Measurements from ENCODE around the gene COLEC11.
A peak's percentile ranks its signal among the peaks of the same experiment; 100 is the strongest.
"Not testable (repeated sequence)": the region's sequence is repeated elsewhere in the genome, so short reads cannot be mapped to it uniquely, and the experiment has no call there.

The COLEC11 gene

DNA sequence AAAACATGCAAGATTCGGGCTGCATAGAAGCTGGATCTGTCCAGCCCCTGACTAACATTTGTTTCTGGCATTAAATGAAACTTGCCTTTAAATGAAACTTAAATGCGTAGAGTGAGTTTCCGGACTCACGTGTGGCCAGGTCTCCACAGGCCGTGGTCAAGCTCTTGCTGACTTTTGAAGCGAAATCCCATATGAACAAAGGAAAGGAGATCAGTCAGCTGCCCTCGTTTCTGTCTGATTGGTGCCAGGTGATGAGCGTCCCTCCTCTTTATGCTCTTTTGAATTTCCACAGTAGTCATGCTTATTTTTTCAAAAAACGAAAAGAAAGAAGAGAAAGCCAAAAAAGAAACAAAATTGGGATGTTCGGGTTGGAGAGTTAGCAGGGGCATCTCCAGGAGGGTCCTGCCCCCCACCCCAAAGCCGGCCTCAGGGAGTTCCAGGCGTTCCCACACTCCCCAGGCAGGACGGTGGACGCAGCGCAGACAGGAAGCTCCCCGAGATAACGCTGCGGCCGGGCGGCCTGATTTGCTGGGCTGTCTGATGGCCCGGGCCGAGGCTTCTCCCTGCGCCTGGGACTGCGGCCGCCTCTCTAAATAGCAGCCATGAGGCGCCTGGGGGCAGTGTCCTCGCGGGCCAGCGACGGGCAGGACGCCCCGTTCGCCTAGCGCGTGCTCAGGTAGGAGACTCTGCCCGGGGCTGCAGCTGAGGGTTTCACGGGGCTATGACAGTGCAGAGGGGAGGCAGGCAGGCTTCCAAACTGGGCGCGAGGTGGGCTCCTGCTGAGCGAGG is at the start of gene COLEC11:
Gene COLEC11, plus strand, starts transcription at position 620 of the 789 bp plus-strand sequence. CDS start 9,229 bp downstream, outside the sequence.
- in situ Hi-C loops (cut with HindIII; ENCODE audit: low pct_unique_long_range_greater_than_20kb, low sequenced_read_pairs): no loop called here
- DNase-seq (ENCODE audit: low read depth in 1 of 2, low spot score in 1 of 2): no peak
- TF ChIP-seq JUND (IDR thresholded peaks at IDR 0.05; ENCODE audit: low read depth): no peak

DNA sequence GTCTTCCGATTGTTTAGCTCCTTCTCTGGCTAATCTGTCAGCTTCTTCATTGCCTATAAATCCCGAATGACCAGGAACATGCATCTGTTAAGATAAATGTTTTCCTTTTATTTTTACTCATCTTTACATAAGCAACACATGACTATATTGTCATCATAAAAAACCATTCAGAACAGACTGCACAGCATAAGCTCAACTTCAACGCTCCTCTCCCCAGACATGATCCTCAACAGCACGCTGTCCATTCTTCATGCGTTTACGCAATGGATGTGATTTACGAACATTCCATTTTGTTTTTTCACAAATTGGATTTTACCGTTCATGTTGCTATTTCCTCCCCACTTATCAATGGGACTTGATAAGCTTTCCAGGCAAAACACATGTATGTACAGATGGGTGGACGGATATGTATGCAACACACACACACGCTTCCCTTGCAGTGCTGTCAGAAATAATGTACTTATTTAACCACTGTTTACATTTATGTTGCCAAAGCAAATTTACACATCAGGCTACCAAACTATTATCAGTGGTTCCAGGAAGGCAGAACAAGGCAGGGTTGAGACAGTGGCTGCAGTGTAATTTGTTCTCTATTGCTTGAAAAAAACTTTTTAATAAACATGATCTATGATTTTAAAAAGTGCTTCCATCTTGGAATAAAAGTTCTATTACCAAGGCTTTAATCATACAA is 49.0 kb upstream of the COLEC11 start:
- no peak for TF ChIP-seq JUND (IDR thresholded peaks at IDR 0.05; ENCODE audit: low read depth)
- in situ Hi-C loops (cut with HindIII; ENCODE audit: low pct_unique_long_range_greater_than_20kb, low sequenced_read_pairs): no loop called here
- DNase-seq (ENCODE audit: low read depth in 1 of 2, low spot score in 1 of 2): no peak

DNA sequence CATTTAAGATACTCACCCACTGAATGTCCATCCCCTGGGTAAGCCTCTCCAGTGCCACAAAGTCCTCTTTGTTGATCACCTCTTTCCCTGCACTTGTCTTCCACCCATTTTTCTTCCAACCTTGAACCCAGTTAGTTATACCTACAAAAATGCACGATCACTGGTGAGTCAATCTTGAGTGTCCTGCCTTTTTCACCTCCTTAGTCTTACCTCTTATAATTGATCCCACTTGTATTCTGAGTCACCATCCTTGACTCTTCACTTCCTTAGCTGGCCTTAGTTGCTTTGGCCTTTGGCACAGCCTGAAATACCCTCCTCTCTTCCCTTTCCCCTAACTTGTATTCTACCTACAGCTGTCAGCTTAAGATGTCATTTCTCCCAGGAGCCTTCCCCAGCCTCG is 47.0 kb upstream of the COLEC11 start:
- no peak for TF ChIP-seq JUND (IDR thresholded peaks at IDR 0.05; ENCODE audit: low read depth)
- in situ Hi-C loops (cut with HindIII; ENCODE audit: low pct_unique_long_range_greater_than_20kb, low sequenced_read_pairs): no loop called here
- no peak for DNase-seq (ENCODE audit: low read depth in 1 of 2, low spot score in 1 of 2)

DNA sequence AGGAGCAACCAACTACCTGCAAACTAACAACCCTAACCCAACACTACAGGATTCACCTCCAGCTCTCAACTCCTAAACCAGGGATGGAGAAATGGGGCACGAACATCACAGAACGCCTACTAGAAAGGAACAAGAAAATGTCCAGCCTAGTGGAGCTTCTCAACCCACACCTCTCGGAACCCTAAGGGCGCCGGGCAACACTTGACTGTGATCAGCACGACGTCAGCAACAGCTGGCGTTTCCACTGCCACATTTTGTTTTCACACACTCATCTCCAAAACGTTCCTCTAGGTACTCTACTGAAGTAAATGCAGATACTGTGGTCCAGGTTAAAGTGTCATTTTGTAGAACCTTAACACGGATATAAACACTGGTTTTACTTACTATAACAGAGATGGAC is 41.0 kb upstream of the COLEC11 start:
- no peak for DNase-seq (ENCODE audit: low read depth in 1 of 2, low spot score in 1 of 2)
- no peak for TF ChIP-seq JUND (IDR thresholded peaks at IDR 0.05; ENCODE audit: low read depth)
- in situ Hi-C loops (cut with HindIII; ENCODE audit: low pct_unique_long_range_greater_than_20kb, low sequenced_read_pairs): no loop called here

DNA sequence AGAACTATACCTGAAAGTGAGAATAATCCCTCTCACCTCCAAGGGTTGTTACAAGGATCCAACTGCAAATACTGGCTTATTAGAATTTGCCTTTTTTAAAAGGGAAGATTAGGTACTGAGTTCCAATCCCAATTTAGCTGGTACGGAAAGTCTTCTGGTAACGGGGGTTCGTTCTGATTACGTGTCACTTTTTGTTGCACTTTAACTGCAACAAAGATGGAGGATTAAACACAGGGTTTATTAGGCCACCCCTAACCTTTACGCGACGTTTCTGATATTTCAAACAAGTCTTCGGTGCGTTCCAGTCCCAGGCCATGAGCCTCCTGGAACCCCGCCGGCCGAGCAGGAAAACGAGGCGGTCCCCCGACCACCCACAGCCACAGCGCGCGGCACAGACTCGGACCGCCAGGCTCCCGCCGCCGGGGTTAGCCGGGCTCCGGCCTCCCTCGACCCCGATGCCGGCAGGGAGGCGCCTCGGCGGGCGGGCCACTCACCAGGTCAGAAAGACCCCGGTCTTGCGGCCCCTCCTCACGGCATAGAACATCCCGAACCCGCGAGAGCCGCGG is 37.2 kb upstream of the COLEC11 start:
- in situ Hi-C loops (cut with HindIII; ENCODE audit: low pct_unique_long_range_greater_than_20kb, low sequenced_read_pairs): no loop called here
- no peak for DNase-seq (ENCODE audit: low read depth in 1 of 2, low spot score in 1 of 2)
- TF ChIP-seq JUND (IDR thresholded peaks at IDR 0.05; ENCODE audit: low read depth): no peak

DNA sequence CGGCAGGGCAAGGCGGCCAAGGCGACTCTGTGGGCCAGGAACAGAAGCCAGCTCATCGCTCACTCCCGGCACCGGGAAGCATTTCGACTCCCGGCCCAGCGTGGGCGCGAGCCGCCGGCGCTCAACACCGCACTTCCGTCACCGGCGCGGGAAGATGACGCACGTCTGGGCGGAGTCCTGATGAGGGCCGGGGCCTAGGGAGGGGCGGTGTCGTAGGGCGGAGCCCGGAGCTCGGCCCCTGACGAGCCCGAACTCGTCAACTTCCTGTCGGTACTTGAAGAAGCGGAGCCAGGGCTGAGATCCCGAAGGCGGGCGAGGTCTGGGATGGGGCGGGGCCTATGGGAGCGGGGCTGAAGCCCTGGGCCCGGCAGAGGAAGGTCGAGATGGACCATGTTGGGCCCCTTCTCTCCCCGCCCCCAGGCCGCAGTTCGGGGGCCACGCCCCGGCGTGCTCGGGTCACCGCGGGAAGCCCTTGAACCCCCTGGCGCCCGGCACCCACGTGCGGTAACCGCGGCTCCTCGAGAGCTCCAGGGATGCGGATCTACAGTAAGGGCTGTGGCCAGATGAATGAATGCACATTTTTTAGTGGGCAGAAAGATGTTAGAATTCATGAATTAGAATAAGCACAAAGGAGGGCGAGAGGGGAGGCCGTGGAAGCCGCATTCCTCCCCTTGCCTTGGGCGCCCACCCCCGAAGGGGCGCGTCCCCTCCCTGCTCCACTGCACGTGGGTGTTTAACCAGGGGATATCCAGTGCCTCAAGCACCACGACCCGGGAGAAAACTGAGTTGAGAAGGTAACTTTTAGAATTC is 36.5 kb upstream of the COLEC11 start, which contains the start of gene RNASEH1:
Gene RNASEH1, minus strand, starts transcription at position 129 of the 810 bp plus-strand sequence. Its CDS starts 73 bp downstream, at position 56.
- peak; percentile 97 to 98 for DNase-seq (ENCODE audit: low read depth in 1 of 2, low spot score in 1 of 2)
- in situ Hi-C loops (cut with HindIII; ENCODE audit: low pct_unique_long_range_greater_than_20kb, low sequenced_read_pairs): no loop called here
- no peak for TF ChIP-seq JUND (IDR thresholded peaks at IDR 0.05; ENCODE audit: low read depth)

DNA sequence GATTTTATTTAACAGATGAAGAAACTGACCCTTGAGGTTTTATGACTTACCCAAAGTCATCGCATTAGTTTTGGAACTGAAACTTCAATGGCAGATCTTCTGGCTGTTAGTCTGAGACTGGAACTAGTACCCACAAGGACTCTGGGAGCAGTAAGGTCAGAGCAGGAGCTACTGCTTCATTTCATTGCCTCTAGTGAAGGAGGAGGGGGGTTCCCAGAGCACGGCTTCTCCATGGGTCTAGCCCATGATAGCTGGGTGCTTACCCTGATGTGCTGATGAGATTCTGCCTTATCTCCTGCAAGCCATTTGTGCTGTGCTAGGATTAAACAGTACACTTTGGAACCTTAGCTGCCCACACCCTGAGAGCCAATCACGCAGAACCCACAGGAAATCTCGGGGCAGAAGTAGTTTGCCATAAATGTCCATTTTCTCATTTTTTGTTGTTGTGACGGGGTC is 31.4 kb upstream of the COLEC11 start:
- DNase-seq (ENCODE audit: low read depth in 1 of 2, low spot score in 1 of 2): no peak
- TF ChIP-seq JUND (IDR thresholded peaks at IDR 0.05; ENCODE audit: low read depth): no peak
- in situ Hi-C loops (cut with HindIII; ENCODE audit: low pct_unique_long_range_greater_than_20kb, low sequenced_read_pairs): no loop called here

DNA sequence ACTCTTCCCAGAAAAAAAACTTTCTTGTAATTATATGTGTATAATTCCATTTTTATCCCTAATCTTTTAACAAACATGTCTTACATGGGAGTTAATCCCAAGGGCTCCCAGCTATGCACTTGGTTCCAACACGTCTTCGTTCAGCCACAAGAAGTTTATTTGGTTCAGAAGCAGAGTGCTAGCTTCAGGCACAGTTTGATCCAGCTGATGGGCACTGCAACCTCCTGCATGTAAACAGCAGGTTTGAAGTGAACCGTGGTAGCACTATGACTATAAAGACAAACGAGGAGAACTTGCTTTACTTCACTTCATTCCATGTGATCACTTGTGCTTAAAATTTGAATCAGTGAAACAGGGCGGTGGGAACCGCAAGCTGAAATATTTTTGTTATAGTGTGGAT is 29.8 kb upstream of the COLEC11 start:
- in situ Hi-C loops (cut with HindIII; ENCODE audit: low pct_unique_long_range_greater_than_20kb, low sequenced_read_pairs): no loop called here
- no peak for TF ChIP-seq JUND (IDR thresholded peaks at IDR 0.05; ENCODE audit: low read depth)
- DNase-seq (ENCODE audit: low read depth in 1 of 2, low spot score in 1 of 2): no peak

DNA sequence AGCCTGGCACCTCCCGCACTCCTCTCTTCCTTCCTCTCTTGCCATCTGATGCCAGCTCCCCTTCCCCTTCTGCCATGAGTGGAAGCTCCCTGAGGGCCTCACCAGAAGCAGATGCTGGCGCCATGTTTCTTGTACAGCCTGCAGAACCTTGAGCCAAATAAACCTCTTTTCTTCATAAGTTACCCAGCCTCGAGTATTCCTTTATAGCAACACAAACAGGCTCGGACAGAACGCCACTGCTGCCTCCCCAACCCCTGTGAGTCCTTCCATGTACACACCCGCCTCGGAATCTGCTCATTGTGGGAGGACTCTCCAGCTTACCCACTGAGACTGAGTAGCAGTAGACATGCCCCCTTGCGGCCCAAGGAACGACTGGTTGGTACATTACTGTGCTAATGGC is 28.1 kb upstream of the COLEC11 start:
- no peak for TF ChIP-seq JUND (IDR thresholded peaks at IDR 0.05; ENCODE audit: low read depth)
- no peak for DNase-seq (ENCODE audit: low read depth in 1 of 2, low spot score in 1 of 2)
- in situ Hi-C loops (cut with HindIII; ENCODE audit: low pct_unique_long_range_greater_than_20kb, low sequenced_read_pairs): no loop called here

DNA sequence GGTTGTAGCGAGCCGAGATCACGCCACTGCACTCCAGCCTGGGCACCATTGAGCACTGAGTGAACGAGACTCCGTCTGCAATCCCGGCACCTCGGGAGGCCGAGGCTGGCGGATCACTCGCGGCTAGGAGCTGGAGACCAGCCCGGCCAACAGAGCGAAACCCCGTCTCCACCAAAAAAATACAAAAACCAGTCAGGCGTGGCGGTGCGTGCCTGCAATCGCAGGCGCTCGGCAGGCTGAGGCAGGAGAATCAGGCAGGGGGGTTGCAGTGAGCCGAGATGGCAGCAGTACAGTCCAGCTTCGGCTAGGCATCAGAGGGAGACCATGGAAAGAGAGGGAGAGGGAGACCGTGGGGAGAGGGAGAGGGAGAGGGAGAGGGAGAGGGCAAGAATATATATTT is 25.3 kb upstream of the COLEC11 start:
- in situ Hi-C loops (cut with HindIII; ENCODE audit: low pct_unique_long_range_greater_than_20kb, low sequenced_read_pairs); DNase-seq (ENCODE audit: low read depth in 1 of 2, low spot score in 1 of 2): not testable (repeated sequence)

DNA sequence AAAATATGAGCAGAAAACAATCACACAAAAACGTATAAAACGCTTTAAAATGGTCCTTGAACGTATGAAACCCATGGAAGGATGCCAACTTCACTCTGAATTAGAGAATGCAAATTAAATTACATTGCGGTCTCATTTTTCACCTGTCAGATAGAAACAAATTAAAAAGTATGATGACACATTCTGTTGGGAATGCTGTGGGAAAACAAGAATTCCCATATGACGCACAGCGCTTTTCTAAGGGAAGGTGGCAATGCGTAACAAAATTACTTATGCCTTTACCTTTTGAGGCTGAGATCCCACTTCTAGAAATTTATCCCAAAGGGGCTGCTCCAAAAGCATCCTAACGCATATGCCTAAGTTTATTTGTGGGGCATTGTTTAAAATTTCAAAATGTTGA is 23.6 kb upstream of the COLEC11 start:
- no peak for DNase-seq (ENCODE audit: low read depth in 1 of 2, low spot score in 1 of 2)
- TF ChIP-seq JUND (IDR thresholded peaks at IDR 0.05; ENCODE audit: low read depth): no peak
- in situ Hi-C loops (cut with HindIII; ENCODE audit: low pct_unique_long_range_greater_than_20kb, low sequenced_read_pairs): no loop called here

DNA sequence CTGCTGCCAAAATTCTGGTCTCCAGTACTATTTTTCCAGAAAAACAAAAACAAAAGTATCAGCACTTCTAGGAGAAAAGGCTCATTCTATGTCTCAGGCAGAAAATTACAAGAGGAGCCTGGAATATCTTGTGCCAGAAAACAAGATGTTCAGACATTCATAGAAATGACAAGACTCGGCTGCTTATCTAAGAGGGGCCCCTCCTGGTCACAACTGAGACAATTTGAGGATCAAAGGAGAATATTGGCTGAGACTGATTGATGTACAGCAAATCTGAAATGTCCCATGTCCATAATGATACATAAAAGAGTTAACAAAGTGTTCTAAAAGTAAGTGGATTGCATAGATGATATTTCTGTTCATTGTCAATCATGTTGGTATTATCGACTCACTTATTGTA is 22.3 kb upstream of the COLEC11 start:
- DNase-seq (ENCODE audit: low read depth in 1 of 2, low spot score in 1 of 2): no peak
- TF ChIP-seq JUND (IDR thresholded peaks at IDR 0.05; ENCODE audit: low read depth): no peak

More for the DNA sequence above, 22.3 kb upstream of the COLEC11 start:
- in situ Hi-C loops (cut with HindIII; ENCODE audit: low pct_unique_long_range_greater_than_20kb, low sequenced_read_pairs): no loop called here
